LNCaP clone FGC (cell line): ENCODE data around the gene PAQR3.

Experiments
- DNase-seq: peaks from one replicate; pipeline ENCODE4 v3.0.0-alpha.2; 2011; ENCODE audit warnings: low read depth
- H3K4me3 ChIP-seq: 2 replicates; pipeline ENCODE4 v1.5.1; 2011; ENCODE audit warnings: mild to moderate bottlenecking, low read depth, low read length, control low read depth
- TF ChIP-seq, protein P1 (sequence below): IDR thresholded peaks from 2 replicates; pipeline ENCODE4 v1.5.1; 2012; ENCODE audit warnings: mild to moderate bottlenecking; ENCODE audit not compliant: control insufficient read depth, insufficient read depth; ENCODE audit errors: extremely low read depth

PAQR3 gene

DNA sequence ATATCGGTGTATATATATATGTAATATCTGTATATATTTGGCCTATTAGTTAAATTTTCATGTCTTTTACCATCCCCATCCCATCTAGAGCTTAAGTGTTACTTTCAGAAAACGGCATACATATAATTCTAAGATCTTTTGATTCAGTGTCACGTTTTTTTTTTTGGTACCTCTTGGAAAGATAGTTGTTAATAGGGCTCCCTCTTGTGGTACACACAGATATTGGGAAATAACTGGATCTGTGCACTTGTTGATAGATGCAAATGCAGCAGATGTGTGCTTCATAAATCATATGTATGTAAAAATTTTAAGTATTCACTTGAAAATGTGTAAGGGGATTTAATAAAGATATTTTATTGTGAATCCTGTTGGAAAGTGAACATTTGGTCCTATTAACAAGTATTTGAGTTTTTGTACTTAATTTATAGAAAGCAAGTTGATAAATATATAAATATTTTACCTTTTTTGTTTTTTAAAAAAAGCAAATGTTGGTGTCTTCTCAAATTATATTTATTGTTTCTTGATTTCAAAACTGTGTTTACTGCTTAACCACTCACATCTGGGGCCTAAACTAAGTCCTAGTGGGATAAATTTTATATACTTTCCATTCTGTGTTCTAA, 74.7 kb downstream of the PAQR3 start:
- TF ChIP-seq, protein P1, sequence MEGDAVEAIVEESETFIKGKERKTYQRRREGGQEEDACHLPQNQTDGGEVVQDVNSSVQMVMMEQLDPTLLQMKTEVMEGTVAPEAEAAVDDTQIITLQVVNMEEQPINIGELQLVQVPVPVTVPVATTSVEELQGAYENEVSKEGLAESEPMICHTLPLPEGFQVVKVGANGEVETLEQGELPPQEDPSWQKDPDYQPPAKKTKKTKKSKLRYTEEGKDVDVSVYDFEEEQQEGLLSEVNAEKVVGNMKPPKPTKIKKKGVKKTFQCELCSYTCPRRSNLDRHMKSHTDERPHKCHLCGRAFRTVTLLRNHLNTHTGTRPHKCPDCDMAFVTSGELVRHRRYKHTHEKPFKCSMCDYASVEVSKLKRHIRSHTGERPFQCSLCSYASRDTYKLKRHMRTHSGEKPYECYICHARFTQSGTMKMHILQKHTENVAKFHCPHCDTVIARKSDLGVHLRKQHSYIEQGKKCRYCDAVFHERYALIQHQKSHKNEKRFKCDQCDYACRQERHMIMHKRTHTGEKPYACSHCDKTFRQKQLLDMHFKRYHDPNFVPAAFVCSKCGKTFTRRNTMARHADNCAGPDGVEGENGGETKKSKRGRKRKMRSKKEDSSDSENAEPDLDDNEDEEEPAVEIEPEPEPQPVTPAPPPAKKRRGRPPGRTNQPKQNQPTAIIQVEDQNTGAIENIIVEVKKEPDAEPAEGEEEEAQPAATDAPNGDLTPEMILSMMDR = peak; percentile 74
- peak; percentile 73 for DNase-seq
- H3K4me3 ChIP-seq = no peak overlapping the region

DNA sequence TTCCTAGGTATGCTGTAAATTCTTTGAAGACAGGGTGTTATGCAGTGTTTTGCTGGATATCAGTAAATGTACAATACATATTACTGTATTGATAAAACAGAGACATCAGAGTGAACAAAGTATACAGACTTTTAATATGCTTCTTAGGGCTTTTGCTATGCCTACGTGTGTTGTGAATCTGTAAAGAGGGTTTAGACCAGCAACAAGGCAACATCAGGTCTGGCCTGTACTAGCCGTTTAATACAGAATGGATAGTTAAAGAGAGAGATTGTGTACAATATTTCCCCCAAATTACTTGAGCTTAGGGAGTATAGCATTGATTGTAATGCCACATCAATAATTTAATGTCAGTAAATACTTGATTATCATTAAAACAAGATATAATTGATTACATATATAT, 75.2 kb downstream of the PAQR3 start:
- no peak overlapping the region for H3K4me3 ChIP-seq
- DNase-seq = no peak

DNA sequence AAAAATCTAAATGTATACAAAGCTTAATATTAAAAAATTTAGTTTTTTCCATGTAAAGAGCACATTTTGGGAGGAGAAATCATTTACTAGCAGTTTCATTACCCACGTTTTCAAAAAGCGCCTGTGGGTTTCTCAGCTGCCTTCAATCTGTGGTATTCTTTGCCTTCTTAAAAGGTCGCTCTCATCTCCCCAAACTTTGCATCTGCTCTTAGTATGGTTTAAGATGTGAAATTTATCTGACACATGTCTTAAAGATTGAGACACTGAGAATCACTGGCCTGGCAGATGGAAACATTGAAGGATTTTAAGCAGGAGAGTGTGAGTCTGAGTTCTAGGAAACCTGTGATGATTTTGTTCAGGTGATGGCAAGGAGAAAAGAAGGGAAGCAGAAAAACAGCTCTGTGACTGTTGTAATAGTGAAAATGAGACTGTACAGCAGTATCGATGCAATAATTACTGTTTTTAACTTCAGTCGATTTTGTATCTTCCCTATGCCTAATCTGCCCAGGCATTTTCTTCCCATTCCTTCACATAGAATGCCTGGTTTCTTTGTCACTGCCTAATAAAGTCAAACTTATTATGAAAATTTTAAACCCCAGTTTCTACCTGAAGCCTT, 75.9 kb downstream of the PAQR3 start:
- no peak for DNase-seq
- TF ChIP-seq, protein P1 = no peak
- H3K4me3 ChIP-seq = no peak overlapping the region

More for the DNA sequence above, 75.2 kb downstream of the PAQR3 start:
- TF ChIP-seq, protein P1 = no peak

DNA sequence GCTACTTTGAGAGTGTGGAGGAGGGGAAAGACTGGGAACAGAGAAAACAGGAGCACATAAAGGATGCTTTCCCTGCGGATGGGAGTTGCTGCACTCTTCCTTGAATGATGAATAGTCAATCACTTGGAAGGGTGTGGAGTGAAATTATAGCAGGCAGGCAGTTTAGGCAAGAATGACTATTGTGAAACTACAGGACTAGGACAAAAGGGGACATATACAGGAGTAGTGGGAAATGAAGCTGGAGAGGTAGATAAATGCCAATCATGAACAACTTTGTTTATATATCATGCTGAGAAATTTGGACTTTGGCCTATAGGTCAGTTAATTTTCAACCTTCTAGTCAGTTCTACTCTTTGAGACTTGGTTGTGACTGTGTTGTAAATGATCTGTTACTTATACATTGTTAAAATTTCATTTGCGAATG, 76.9 kb downstream of the PAQR3 start:
- H3K4me3 ChIP-seq = no peak overlapping the region
- DNase-seq = no peak
- TF ChIP-seq, protein P1 = no peak
